ENCODE results near the gene EML6.

Gene EML6

GRCh38 chr2:55017880-55018279 is 294.4 kb downstream of the EML6 start:
- Histone ChIP-seq H2AFZ (ENCODE audit: low read length) (no peak overlapping the region), H3K9me3 (ENCODE audit: insufficient read depth, low read depth, low read length) (no peaks in the 10 kb centered on the region), H3K4me1 (ENCODE audit: insufficient read depth, low read length, poor library complexity, severe bottlenecking) (peaks cover 9% of the 10 kb centered on the region), H3K4me3 (ENCODE audit: low read length, poor library complexity, severe bottlenecking) (no peak overlapping the region), H3K9ac (ENCODE audit: low read depth, low read length, poor library complexity, severe bottlenecking) (no peak overlapping the region), H4K20me1 (ENCODE audit: insufficient read depth, low read length, poor library complexity, severe bottlenecking) (peaks cover 96% of the 10 kb centered on the region), H3K9me2 (replicated peaks; ENCODE audit: low read depth, low read length) (no peaks in the 10 kb centered on the region), H3K36me3 (ENCODE audit: insufficient read depth, low read length) (peaks cover 26% of the 10 kb centered on the region), H3F3A (ENCODE audit: low read depth) (no peaks in the 10 kb centered on the region), H3K4me2 (ENCODE audit: low read depth, low read length, poor library complexity, severe bottlenecking) (no peak overlapping the region), H3K79me2 (ENCODE audit: insufficient read depth, low read length) (peaks cover 99% of the 10 kb centered on the region), H3K27me3 (ENCODE audit: insufficient read depth, low read length, poor library complexity, severe bottlenecking) (no peaks in the 10 kb centered on the region)
- TF ChIP-seq EZH2phosphoT487 (IDR thresholded peaks at IDR 0.05; ENCODE audit: borderline replicate concordance) = no peak
- TF ChIP-seq CTCF (conservative IDR thresholded peaks at IDR 0.05; ENCODE audit: low read length) = no peak

GRCh38 chr2:55018619-55019018 is 295.2 kb downstream of the EML6 start:
- Histone ChIP-seq H3K9me3 (ENCODE audit: insufficient read depth, low read depth, low read length) (no peaks in the 10 kb centered on the region), H3K4me2 (ENCODE audit: low read depth, low read length, poor library complexity, severe bottlenecking) (no peak overlapping the region), H3K79me2 (ENCODE audit: insufficient read depth, low read length) (peaks cover 99% of the 10 kb centered on the region), H4K20me1 (ENCODE audit: insufficient read depth, low read length, poor library complexity, severe bottlenecking) (peaks cover 96% of the 10 kb centered on the region), H3K9me2 (replicated peaks; ENCODE audit: low read depth, low read length) (no peaks in the 10 kb centered on the region), H3K9ac (ENCODE audit: low read depth, low read length, poor library complexity, severe bottlenecking) (no peak overlapping the region), H3K4me1 (ENCODE audit: insufficient read depth, low read length, poor library complexity, severe bottlenecking) (peaks cover 2% of the 10 kb centered on the region), H3F3A (ENCODE audit: low read depth) (no peaks in the 10 kb centered on the region), H3K36me3 (ENCODE audit: insufficient read depth, low read length) (peaks cover 26% of the 10 kb centered on the region), H3K27me3 (ENCODE audit: insufficient read depth, low read length, poor library complexity, severe bottlenecking) (no peaks in the 10 kb centered on the region), H2AFZ (ENCODE audit: low read length) (no peak overlapping the region), H3K4me3 (ENCODE audit: low read length, poor library complexity, severe bottlenecking) (no peak overlapping the region)
- TF ChIP-seq EZH2phosphoT487 (IDR thresholded peaks at IDR 0.05; ENCODE audit: borderline replicate concordance) (no peak), CTCF (conservative IDR thresholded peaks at IDR 0.05; ENCODE audit: low read length) (no peak)

GRCh38 chr2:55019526-55020258 is 296.2 kb downstream of the EML6 start:
- H3K4me2 ChIP-seq (ENCODE audit: low read depth, low read length, poor library complexity, severe bottlenecking) = no peak overlapping the region
- H4K20me1 ChIP-seq (ENCODE audit: insufficient read depth, low read length, poor library complexity, severe bottlenecking) = peaks cover 97% of the 10 kb centered on the region
- H3K4me3 ChIP-seq (ENCODE audit: low read length, poor library complexity, severe bottlenecking) = no peak overlapping the region
- H3K27me3 ChIP-seq (ENCODE audit: insufficient read depth, low read length, poor library complexity, severe bottlenecking) = no peaks in the 10 kb centered on the region
- H3K9me3 ChIP-seq (ENCODE audit: insufficient read depth, low read depth, low read length) = no peaks in the 10 kb centered on the region
- H3K9me2 ChIP-seq (replicated peaks; ENCODE audit: low read depth, low read length) = no peaks in the 10 kb centered on the region
- H3F3A ChIP-seq (ENCODE audit: low read depth) = no peaks in the 10 kb centered on the region
- no peak for TF ChIP-seq EZH2phosphoT487 (IDR thresholded peaks at IDR 0.05; ENCODE audit: borderline replicate concordance)
- no peak for TF ChIP-seq CTCF (conservative IDR thresholded peaks at IDR 0.05; ENCODE audit: low read length)
- peaks cover 26% of the 10 kb centered on the region for H3K36me3 ChIP-seq (ENCODE audit: insufficient read depth, low read length)
- no peak overlapping the region for H2AFZ ChIP-seq (ENCODE audit: low read length)
- no peaks in the 10 kb centered on the region for H3K4me1 ChIP-seq (ENCODE audit: insufficient read depth, low read length, poor library complexity, severe bottlenecking)
- no peak overlapping the region for H3K9ac ChIP-seq (ENCODE audit: low read depth, low read length, poor library complexity, severe bottlenecking)
- peaks cover 98% of the 10 kb centered on the region for H3K79me2 ChIP-seq (ENCODE audit: insufficient read depth, low read length)
